A673 (cell line): ENCODE results near the gene ACOXL. TPM values are rescaled to one million over a fixed set of nuclear protein-coding genes. Genes with fewer than 3 reads are reported as not detected.
"Not testable (repeated sequence)": the region's sequence is repeated elsewhere in the genome, so short reads cannot be mapped to it uniquely, and the experiment has no call there.

Experiments used
- BruUV-seq: library from RNA; stranded (reverse); fragments of 400-500 nt; replicated peaks from 2 replicates; lab custom pipeline; 2021; lab: Mats Ljungman, UMichigan
- CTCF ChIA-PET: fragments of 300-600 bp; sonication (Branson Sonifier 250); formaldehyde crosslinking; loops from one replicate; lab custom pipeline; 2022; ENCODE audit warnings: antibody characterized with exemption; lab: Charles Lee
- POLR2A ChIA-PET: fragments of 300-600 bp; sonication (Branson Sonifier 250); formaldehyde crosslinking; loops from one replicate; lab custom pipeline; 2022; ENCODE audit warnings: antibody characterized with exemption; ENCODE audit not compliant: low non-redundant PET; lab: Charles Lee
- DNase-seq: peaks from one replicate; pipeline ENCODE4 v3.0.0-alpha.2; 2015; ENCODE audit warnings: low spot score
- H3K27ac ChIP-seq: fragments of 200-600 bp; sonication (generic); 2 replicates; pipeline ENCODE4 v1.5.1; 2016; ENCODE audit warnings: mixed run types, low read depth, mild to moderate bottlenecking, mixed read lengths, antibody characterized with exemption, low read length; ENCODE audit not compliant: poor library complexity, severe bottlenecking
- H3K27me3 ChIP-seq: fragments of 200-600 bp; sonication (generic); replicated peaks from 2 replicates; pipeline ENCODE4 v1.6.1; 2017; ENCODE audit warnings: mixed run types, low read depth, mild to moderate bottlenecking, mixed read lengths, antibody characterized with exemption, low read length; ENCODE audit not compliant: insufficient read depth, poor library complexity
- H3K36me3 ChIP-seq: fragments of 200-600 bp; sonication (generic); 2 replicates; pipeline ENCODE4 v1.6.1; 2016; ENCODE audit warnings: mixed run types, mild to moderate bottlenecking, mixed read lengths, antibody characterized with exemption, low read length; ENCODE audit not compliant: insufficient read depth, poor library complexity, severe bottlenecking
- H3K4me1 ChIP-seq: fragments of 200-600 bp; sonication (generic); 2 replicates; pipeline ENCODE4 v1.6.1; 2017; ENCODE audit warnings: mixed run types, mild to moderate bottlenecking, mixed read lengths, antibody characterized with exemption, low read length; ENCODE audit not compliant: insufficient read depth, poor library complexity, severe bottlenecking
- H3K4me3 ChIP-seq: fragments of 200-600 bp; sonication (generic); 2 replicates; pipeline ENCODE4 v1.5.1; 2016; ENCODE audit warnings: low read depth, mixed run types, mild to moderate bottlenecking, mixed read lengths, low read length; ENCODE audit not compliant: poor library complexity, severe bottlenecking
- H3K9me3 ChIP-seq: fragments of 200-600 bp; sonication (generic); 2 replicates; pipeline ENCODE4 v1.6.1; 2016; ENCODE audit warnings: mixed run types, low read depth, mild to moderate bottlenecking, mixed read lengths, antibody characterized with exemption, low read length; ENCODE audit not compliant: poor library complexity, severe bottlenecking
- CTCF ChIP-seq: fragments of 300-800, 200-600 bp; sonication (generic); conservative IDR thresholded peaks from 2 replicates; pipeline ENCODE4 v1.5.1; 2017; ENCODE audit warnings: low read depth, mild to moderate bottlenecking, antibody characterized with exemption, low read length, moderate library complexity, mixed read lengths
- EZH2 ChIP-seq: fragments of 200-600 bp; sonication (generic); IDR thresholded peaks from 2 replicates; pipeline ENCODE4 v1.6.1; 2017; ENCODE audit warnings: borderline replicate concordance, low read depth, mild to moderate bottlenecking, mixed read lengths, antibody characterized with exemption, low read length; ENCODE audit not compliant: poor library complexity, severe bottlenecking
- intact Hi-C: fragments of 100-400 bp; cut with micrococcal nuclease; formaldehyde crosslinking; loops from one replicate; pipeline ENCODE4 v1.10.0; 2022; ENCODE audit not compliant: unreplicated experiment
- total RNA-seq: library from RNA; stranded (reverse); gene quantifications from 2 replicates; pipeline ENCODE4 v1.2.3, GENCODE V29; 2021

Gene ACOXL
- total RNA-seq, 1 experiment from 2014 or later: not detected

- Histone ChIP-seq H3K27me3 (peaks cover 10% of the 10 kb centered on the region), H3K36me3 (no peaks in the 10 kb centered on the region), H3K4me1 (no peaks in the 10 kb centered on the region), H3K9me3 (peaks cover 3% of the 10 kb centered on the region), H3K27ac (no peak overlapping the region), H3K4me3 (no peak overlapping the region)
- no peak for DNase-seq
- POLR2A ChIA-PET: no interaction called here
- no peak for TF ChIP-seq CTCF
- TF ChIP-seq EZH2: no peak
- no TSS peak for BruUV-seq
- intact Hi-C loops: no loop called here
- CTCF ChIA-PET: no interaction called here
These were observed 339.3 kb downstream of the ACOXL start for GRCh38 chr2:111071600-111072171.

- ChIA-PET CTCF (no interaction called here), POLR2A (no interaction called here)
- Histone ChIP-seq H3K27me3 (peaks cover 17% of the 10 kb centered on the region), H3K27ac (no peak overlapping the region), H3K4me1 (no peaks in the 10 kb centered on the region), H3K4me3 (no peak overlapping the region), H3K36me3 (no peaks in the 10 kb centered on the region), H3K9me3 (peaks cover 3% of the 10 kb centered on the region)
- no TSS peak for BruUV-seq
- TF ChIP-seq EZH2 (no peak), CTCF (no peak)
- DNase-seq: no peak
- intact Hi-C loops: no loop called here
These were observed 340.0 kb downstream of the ACOXL start for GRCh38 chr2:111072220-111072871.

GRCh38 chr2:111082659-111083058 is 350.3 kb downstream of the ACOXL start:
- H3K27ac ChIP-seq, intact Hi-C loops, H3K36me3 ChIP-seq, POLR2A ChIA-PET, CTCF ChIA-PET, H3K4me1 ChIP-seq, H3K9me3 ChIP-seq, BruUV-seq, DNase-seq, H3K4me3 ChIP-seq: not testable (repeated sequence)
- peaks cover 31% of the 10 kb centered on the region for H3K27me3 ChIP-seq

- no peak overlapping the region for H3K27ac ChIP-seq
- H3K4me3 ChIP-seq: no peak overlapping the region
- H3K36me3 ChIP-seq: no peaks in the 10 kb centered on the region
- no peaks in the 10 kb centered on the region for H3K9me3 ChIP-seq
- intact Hi-C loops: no loop called here
- peaks cover 13% of the 10 kb centered on the region for H3K27me3 ChIP-seq
- ChIA-PET CTCF (no interaction called here), POLR2A (no interaction called here)
- H3K4me1 ChIP-seq: no peaks in the 10 kb centered on the region
- no peak for TF ChIP-seq EZH2
- TF ChIP-seq CTCF: no peak
- no TSS peak for BruUV-seq
- DNase-seq: no peak
These were observed 359.4 kb downstream of the ACOXL start for GRCh38 chr2:111091811-111092211.
